GM19043 (cell line): ENCODE data around the gene POU6F2.
"Not testable (repeated sequence)": the region's sequence is repeated elsewhere in the genome, so short reads cannot be mapped to it uniquely, and the experiment has no call there.

ENCODE experiments used
- ATAC-seq: cut with Tn5 transposase; IDR thresholded peaks from one replicate; pipeline ENCODE4 v1.9.1; 2021; ENCODE audit warnings: low read depth; ENCODE audit not compliant: unreplicated experiment

Gene POU6F2

GRCh38 chr7:39294022-39294421, 316.3 kb downstream of the POU6F2 start:
- ATAC-seq = no peak

- ATAC-seq = no peak
Observed at GRCh38 chr7:39295796-39296195, 318.1 kb downstream of the POU6F2 start.

GRCh38 chr7:39299695-39300094, 322.0 kb downstream of the POU6F2 start:
- ATAC-seq = no peak

GRCh38 chr7:39300276-39300675, 322.6 kb downstream of the POU6F2 start:
- ATAC-seq = no peak

GRCh38 chr7:39301543-39301942, 323.8 kb downstream of the POU6F2 start:
- no peak for ATAC-seq

GRCh38 chr7:39304178-39304577, 326.5 kb downstream of the POU6F2 start:
- no peak for ATAC-seq

GRCh38 chr7:39304668-39305405, 327.1 kb downstream of the POU6F2 start:
- ATAC-seq = no peak

- no peak for ATAC-seq
Observed at GRCh38 chr7:39306016-39306570, 328.4 kb downstream of the POU6F2 start.

- no peak for ATAC-seq
Observed at GRCh38 chr7:39310699-39311098, 333.0 kb downstream of the POU6F2 start.

GRCh38 chr7:39312254-39312989, 334.7 kb downstream of the POU6F2 start:
- ATAC-seq = no peak

- no peak for ATAC-seq
Observed at GRCh38 chr7:39313376-39313775, 335.7 kb downstream of the POU6F2 start.

- ATAC-seq = no peak
Observed at GRCh38 chr7:39313974-39314373, 336.3 kb downstream of the POU6F2 start.

GRCh38 chr7:39317107-39317506, 339.4 kb downstream of the POU6F2 start:
- ATAC-seq = no peak

- no peak for ATAC-seq
Observed at GRCh38 chr7:39317896-39318295, 340.2 kb downstream of the POU6F2 start.

- ATAC-seq = no peak
Observed at GRCh38 chr7:39321245-39321644, 343.5 kb downstream of the POU6F2 start.

- peak; percentile 54 for ATAC-seq
Observed at GRCh38 chr7:39321909-39322498, 344.3 kb downstream of the POU6F2 start.

GRCh38 chr7:39324139-39324760, 346.5 kb downstream of the POU6F2 start:
- ATAC-seq = no peak

GRCh38 chr7:39331607-39332006, 353.9 kb downstream of the POU6F2 start:
- not testable (repeated sequence) for ATAC-seq

GRCh38 chr7:39332142-39332541, 354.4 kb downstream of the POU6F2 start:
- no peak for ATAC-seq

- no peak for ATAC-seq
Observed at GRCh38 chr7:39333701-39334100, 356.0 kb downstream of the POU6F2 start.

- no peak for ATAC-seq
Observed at GRCh38 chr7:39336442-39336841, 358.7 kb downstream of the POU6F2 start.
